K562 (cell line): ENCODE data around the gene CDCP1. TPM values are rescaled to one million over a fixed set of nuclear protein-coding genes. Genes with fewer than 3 reads are reported as not detected.

ENCODE experiments used
- ATAC-seq: fragments of 200-7000 bp; cut with Tn5 transposase; 3 replicates; pipeline ENCODE4 v1.9.1; 2020; ENCODE audit warnings: moderate library complexity
- BruUV-seq: library from RNA; stranded (reverse); fragments of 400-500 nt; replicated peaks from 2 replicates; lab custom pipeline; 2021; lab: Mats Ljungman, UMichigan
- CTCF ChIA-PET: fragments of 300-600 bp; formaldehyde crosslinking; extraction: SDS; loops from one replicate; lab custom pipeline; 2021; ENCODE audit warnings: low intra/inter-chr PET ratio; lab: Yijun Ruan, JAX
- POLR2A ChIA-PET: fragments of 300-600, 350-650 bp; sonication (Branson Sonifier 250); formaldehyde crosslinking; extraction: SDS; loops from one replicate; lab custom pipeline; 2021; ENCODE audit warnings: antibody characterized with exemption, inconsistent platforms; lab: Yijun Ruan, JAX
- DNase-seq, 4 experiments: peaks; one replicate each; pipeline versions ENCODE4 v3.0.0 to v3.0.0-alpha.2; 2011 to 2018; ENCODE audit warnings: low spot score in 3 of 4, mixed read lengths in 3 of 4; ENCODE audit errors: extremely low read depth in 1 of 4
- FAIRE-seq: peaks from 2 replicates; lab custom pipeline; 2011; peaks lifted over from hg19 to GRCh38; lab: Jason Lieb, UNC
- H2AFZ ChIP-seq: 2 replicates; pipeline ENCODE4 v1.6.0; 2011; ENCODE audit warnings: low read depth, low read length, control low read depth, inconsistent platforms
- H3K27ac ChIP-seq: fragments of 200-600 bp; 3 replicates; pipeline ENCODE4 v1.8.0; 2011; ENCODE audit warnings: low read depth, mild to moderate bottlenecking, control low read depth, inconsistent platforms, low read length, moderate library complexity, mixed read lengths; ENCODE audit errors: extremely low read depth
- H3K27me3 ChIP-seq, 2 experiments: fragments of 300-600 bp in 1 of 2; 2 replicates in 1 of 2; 3 replicates in 1 of 2; pipeline versions ENCODE4 v1.6.0 to v1.8.0; 2011; ENCODE audit warnings: inconsistent platforms in 2 of 2, low read length in 2 of 2, mild to moderate bottlenecking in 1 of 2, mixed read lengths in 1 of 2, moderate library complexity in 1 of 2; ENCODE audit not compliant: control insufficient read depth in 2 of 2, insufficient read depth in 2 of 2
- H3K36me3 ChIP-seq: fragments of 300-600 bp; 3 replicates; pipeline ENCODE4 v1.8.0; 2011; ENCODE audit warnings: mild to moderate bottlenecking, low read length, inconsistent platforms; ENCODE audit not compliant: control insufficient read depth, insufficient read depth
- H3K4me1 ChIP-seq, 2 experiments: fragments of 200-600 bp in 1 of 2; replicated peaks in 1 of 2; 2 replicates in 1 of 2; 3 replicates in 1 of 2; pipeline versions ENCODE4 v1.5.1 to v1.8.0; 2011; ENCODE audit warnings: inconsistent platforms in 2 of 2, low read length in 2 of 2, mild to moderate bottlenecking in 1 of 2, mixed read lengths in 1 of 2, moderate library complexity in 1 of 2; ENCODE audit not compliant: control insufficient read depth in 2 of 2, insufficient read depth in 2 of 2
- H3K4me2 ChIP-seq: 2 replicates; pipeline ENCODE4 v1.6.1; 2011; ENCODE audit warnings: low read length, control low read depth, inconsistent platforms, mixed read lengths; ENCODE audit not compliant: insufficient read depth
- H3K4me3 ChIP-seq: fragments of 200-600 bp; sonication (generic), shearing (Covaris generic); 2 replicates; pipeline ENCODE4 v1.5.1; 2016; ENCODE audit warnings: control low read depth, inconsistent platforms
- H3K79me2 ChIP-seq: fragments of 200-600 bp; 3 replicates; pipeline ENCODE4 v1.8.0; 2011; ENCODE audit warnings: low read length, inconsistent platforms; ENCODE audit not compliant: control insufficient read depth, insufficient read depth
- H3K9ac ChIP-seq, 2 experiments: 2 replicates each; pipeline versions ENCODE4 v1.6.0 to v1.6.1; 2011; ENCODE audit warnings: low read depth in 2 of 2, low read length in 2 of 2, control low read depth in 1 of 2, inconsistent platforms in 1 of 2, mild to moderate bottlenecking in 1 of 2, mixed read lengths in 1 of 2; ENCODE audit not compliant: insufficient read depth in 1 of 2
- H3K9me1 ChIP-seq: one replicate; pipeline ENCODE4 v1.6.0; 2011; ENCODE audit warnings: inconsistent platforms, mild to moderate bottlenecking, low read length, moderate library complexity; ENCODE audit not compliant: control insufficient read depth, insufficient read depth
- H3K9me3 ChIP-seq: replicated peaks from 2 replicates; pipeline ENCODE4 v1.5.1; 2011; ENCODE audit warnings: low read depth, low read length, inconsistent platforms; ENCODE audit not compliant: control insufficient read depth, insufficient read depth
- H4K20me1 ChIP-seq: replicated peaks from 2 replicates; pipeline ENCODE4 v1.6.1; 2011; ENCODE audit warnings: low read length, inconsistent platforms, mixed read lengths; ENCODE audit not compliant: control insufficient read depth, insufficient read depth
- ARID1B ChIP-seq: fragments of 450-650 bp; IDR thresholded peaks from 2 replicates; pipeline ENCODE4 v1.6.1; 2016; ENCODE audit warnings: antibody characterized with exemption, mild to moderate bottlenecking, inconsistent platforms
- ARID2 ChIP-seq: fragments of 450-650 bp; IDR thresholded peaks from 2 replicates; pipeline ENCODE4 v1.6.1; 2017; ENCODE audit warnings: antibody characterized with exemption, mild to moderate bottlenecking
- BRF1 ChIP-seq: IDR thresholded peaks from 3 replicates; pipeline ENCODE4 v1.6.1; 2011; ENCODE audit warnings: borderline replicate concordance, mild to moderate bottlenecking; ENCODE audit not compliant: insufficient read length; ENCODE audit errors: extremely low read depth
- IFI16 ChIP-seq: fragments of 250-450 bp; sonication (Bioruptor Pico); IDR thresholded peaks from 2 replicates; pipeline ENCODE4 v2.1.2; 2022; ENCODE audit warnings: mild to moderate bottlenecking, inconsistent platforms
- MAFG ChIP-seq: fragments of 450-650 bp; conservative IDR thresholded peaks from 2 replicates; pipeline ENCODE4 v1.6.1; 2016; ENCODE audit warnings: missing genetic modification characterization, missing compliant biosample characterization
- MAZ ChIP-seq, 2 experiments: fragments of 450-650 bp in 1 of 2; sonication (generic) in 1 of 2; formaldehyde crosslinking; IDR thresholded peaks in 1 of 2; conservative IDR thresholded peaks in 1 of 2; 2 replicates each; pipeline versions ENCODE4 v1.4.0 to v1.5.0; 2020; ENCODE audit warnings: mild to moderate bottlenecking in 1 of 2, missing genetic modification reagents in 1 of 2
- MTA2 ChIP-seq: fragments of 450-650 bp; IDR thresholded peaks from 2 replicates; pipeline ENCODE4 v1.6.1; 2016; ENCODE audit warnings: low read depth
- PRMT5 ChIP-seq: sonication (generic); formaldehyde crosslinking; IDR thresholded peaks from 2 replicates; pipeline ENCODE4 v1.5.0; 2020; ENCODE audit warnings: missing genetic modification reagents
- RAD21 ChIP-seq, 2 experiments: fragments of 250-450 bp in 1 of 2; fragments of 450-650 bp in 1 of 2; sonication (Bioruptor Pico) in 1 of 2; formaldehyde crosslinking in 1 of 2; IDR thresholded peaks in 1 of 2; conservative IDR thresholded peaks in 1 of 2; 2 replicates each; pipeline versions ENCODE4 v1.4.0 to v1.8.0; 2020 to 2022; ENCODE audit warnings: mild to moderate bottlenecking in 2 of 2, moderate library complexity in 1 of 2
- SIRT6 ChIP-seq: IDR thresholded peaks from one replicate; pipeline ENCODE4 v1.6.1; 2012; ENCODE audit warnings: low read depth, mild to moderate bottlenecking, control low read depth, inconsistent platforms, low read length, moderate library complexity
- TCF3 ChIP-seq: sonication (generic); formaldehyde crosslinking; IDR thresholded peaks from 2 replicates; pipeline ENCODE4 v1.4.0; 2020; ENCODE audit warnings: mild to moderate bottlenecking, missing genetic modification reagents
- TCFL5 ChIP-seq: fragments of 250-450 bp; sonication (Bioruptor Pico); conservative IDR thresholded peaks from 2 replicates; pipeline ENCODE4 v1.6.1; 2021; ENCODE audit warnings: mild to moderate bottlenecking, moderate library complexity, matching md5 sums
- TOE1 ChIP-seq, 2 experiments: fragments of 450-650 bp in 1 of 2; sonication (generic) in 1 of 2; formaldehyde crosslinking in 1 of 2; IDR thresholded peaks; 2 replicates each; pipeline versions ENCODE4 v1.7.1 to v1.8.0; 2016 to 2022; ENCODE audit warnings: borderline replicate concordance in 2 of 2, mild to moderate bottlenecking in 2 of 2, antibody characterized with exemption in 1 of 2, inconsistent platforms in 1 of 2, low read depth in 1 of 2, missing genetic modification reagents in 1 of 2, moderate library complexity in 1 of 2
- WHSC1 ChIP-seq: IDR thresholded peaks from one replicate; pipeline ENCODE4 v1.6.1; 2012; ENCODE audit warnings: low read length, control low read depth, inconsistent platforms
- ZEB2 ChIP-seq: fragments of 450-650 bp; IDR thresholded peaks from 2 replicates; pipeline ENCODE4 v1.6.1; 2016
- ZNF408 ChIP-seq: fragments of 250-450 bp; sonication (Bioruptor Pico); IDR thresholded peaks from 2 replicates; pipeline ENCODE4 v1.4.0; 2020; ENCODE audit warnings: low read depth, mild to moderate bottlenecking, moderate library complexity
- ZNF431 ChIP-seq: sonication (generic); formaldehyde crosslinking; IDR thresholded peaks from 2 replicates; pipeline ENCODE4 v1.8.0; 2022; ENCODE audit warnings: mild to moderate bottlenecking, missing genetic modification reagents
- ZNF699 ChIP-seq: fragments of 250-450 bp; sonication (Bioruptor Pico); IDR thresholded peaks from 2 replicates; pipeline ENCODE4 v1.8.0; 2021; ENCODE audit warnings: mild to moderate bottlenecking, moderate library complexity; ENCODE audit not compliant: insufficient replicate concordance
- ZNF707 ChIP-seq: fragments of 250-450 bp; sonication (Bioruptor Pico); conservative IDR thresholded peaks from 2 replicates; pipeline ENCODE4 v1.8.0; 2022; ENCODE audit warnings: inconsistent platforms, mild to moderate bottlenecking, moderate library complexity
- WGBS: fragments of 100-300 bp; shearing (Covaris generic); methylation state at CpG from one replicate; pipeline ENCODE4 v1.1.6; 2016; ENCODE audit warnings: low coverage, mixed read lengths; ENCODE audit not compliant: insufficient coverage; ENCODE audit errors: missing lambda C conversion rate; 5-methylcytosine and 5-hydroxymethylcytosine counted together
- in situ Hi-C: fragments of 300-500 bp; cut with MboI; formaldehyde crosslinking; loops from 4 replicates; pipeline ENCODE4 v1.15.0; 2018; ENCODE audit warnings: inconsistent platforms, mixed read lengths
- intact Hi-C: fragments of 100-400 bp; cut with micrococcal nuclease; formaldehyde crosslinking; loops from 2 replicates; pipeline ENCODE4 v1.14.2; 2022
- polyA plus RNA-seq, 8 experiments: library from polyadenylated mRNA; depleted of rRNA in 4 of 8; stranded (reverse) in 5 of 8; unstranded in 3 of 8; fragments of >200 nt; fragmentation: Nextera tagmentation in 2 of 8; fragmentation: Illumina TruSeq in 1 of 8; extraction: Ambion mirVana in 2 of 8; extraction: Trizol in 1 of 8; gene quantifications; 2 replicates each; pipeline versions ENCODE4 v1.2.1 to v1.2.3, GENCODE V29; 2011 to 2014; ENCODE audit warnings: inconsistent platforms in 1 of 8, missing spikeins in 1 of 8
- total RNA-seq, 7 experiments: library from RNA; depleted of rRNA in 6 of 7; stranded (reverse); fragments of >200 nt in 6 of 7; fragmentation: Illumina TruSeq in 2 of 7; extraction: Trizol in 2 of 7; gene quantifications; 2 replicates each; pipeline versions ENCODE4 v1.2.1 to v1.2.3, GENCODE V29; 2011 to 2021; ENCODE audit warnings: low replicate concordance in 1 of 7
- TF ChIP-seq, protein P1 (sequence below): fragments of 250-450 bp; sonication (Bioruptor Pico); IDR thresholded peaks from 2 replicates; pipeline ENCODE4 v1.4.0; 2020; ENCODE audit warnings: mild to moderate bottlenecking, moderate library complexity, borderline replicate concordance

Gene CDCP1
- total and polyA plus RNA-seq, 9 of the 15 experiments (the other 6 are each of a cell fraction or from before 2014, with no cell fraction given): 3.9 to 16.4 (median 5.2) TPM

- FAIRE-seq: peak; percentile 80
- ChIA-PET POLR2A (interaction anchor here (0.6 to 6.1 kb wide), 4 partner anchors 13 to 37 kb away, joined by 3 to 32 read pairs (median 4); no protein-coding TSS in a partner anchor), CTCF (interaction anchor here (0.6 to 1.4 kb wide), 3 partner anchors 17 to 155 kb away, joined by 3 to 4 read pairs (median 3); no protein-coding TSS in a partner anchor)
- peak overlapping the region in 1 of 2 experiments; percentile 14; a peak in 2 of 4 replicates for H3K9ac ChIP-seq
- peaks cover 21 to 74% of the 10 kb centered on the region in 2 experiments for H3K4me1 ChIP-seq
- no peaks in the 10 kb centered on the region for H3K9me3 ChIP-seq
- H4K20me1 ChIP-seq: no peaks in the 10 kb centered on the region
- H3K4me2 ChIP-seq: no peak overlapping the region
- in situ Hi-C loops (no loop called here), intact Hi-C loops (loop anchor here (1.0 to 2.0 kb wide), 3 partner anchors 15 to 116 kb away; no protein-coding TSS in a partner anchor)
- peak; percentile 58 to 89 (median 68) for DNase-seq
- WGBS: 28% methylated on average over 7 of the region's 7 CpGs
- BruUV-seq: no TSS peak
- ATAC-seq: peak; percentile 82
- H3K36me3 ChIP-seq: no peaks in the 10 kb centered on the region
- no peaks in the 10 kb centered on the region for H3K9me1 ChIP-seq
- no peak overlapping the region for H3K4me3 ChIP-seq
- H3K27me3 ChIP-seq: no peaks in the 10 kb centered on the region
- H2AFZ ChIP-seq: peak overlapping the region; percentile 48
- no peaks in the 10 kb centered on the region for H3K79me2 ChIP-seq
- H3K27ac ChIP-seq: peak overlapping the region; percentile 32; the same call in 2 of the 3 replicates
- TF ChIP-seq BRF1 (no peak), ZNF699 (CRISPR knock-in tag) (no peak), SIRT6 (no peak), TCFL5 (CRISPR knock-in tag) (no peak), WHSC1 (no peak), TOE1 (IDR thresholded peaks at IDR 0.05; ENCODE audit: borderline replicate concordance) (no peak), TOE1 (CRISPR knock-in tag; IDR thresholded peaks at IDR 0.05; ENCODE audit: borderline replicate concordance, low read depth) (no peak), ARID2 (0 out of 2 replicates have a peak, but pooled peaks have one; percentile 61), ZNF408 (CRISPR knock-in tag) (no peak), MAFG (tag) (0 out of 2 replicates have a peak, but pooled peaks have one; percentile 7), ARID1B (0 out of 2 replicates have a peak, but pooled peaks have one; percentile 3), ZNF707 (CRISPR knock-in tag) (no peak), RAD21 (CRISPR knock-in tag; conservative IDR thresholded peaks at IDR 0.05 in 1 of 2, IDR thresholded peaks at IDR 0.05 in 1 of 2) (peak; percentile 72 to 79), MAZ (CRISPR knock-in tag; conservative IDR thresholded peaks at IDR 0.05 in 1 of 2, IDR thresholded peaks at IDR 0.05 in 1 of 2) (peak in 1 of 2 experiments; percentile 28; a peak in 1 of 4 replicates), MTA2 (no peak), PRMT5 (no peak), IFI16 (no peak), ZEB2 (no peak), ZNF431 (CRISPR knock-in tag) (no peak), TCF3 (CRISPR knock-in tag) (no peak)
- TF ChIP-seq, protein P1, sequence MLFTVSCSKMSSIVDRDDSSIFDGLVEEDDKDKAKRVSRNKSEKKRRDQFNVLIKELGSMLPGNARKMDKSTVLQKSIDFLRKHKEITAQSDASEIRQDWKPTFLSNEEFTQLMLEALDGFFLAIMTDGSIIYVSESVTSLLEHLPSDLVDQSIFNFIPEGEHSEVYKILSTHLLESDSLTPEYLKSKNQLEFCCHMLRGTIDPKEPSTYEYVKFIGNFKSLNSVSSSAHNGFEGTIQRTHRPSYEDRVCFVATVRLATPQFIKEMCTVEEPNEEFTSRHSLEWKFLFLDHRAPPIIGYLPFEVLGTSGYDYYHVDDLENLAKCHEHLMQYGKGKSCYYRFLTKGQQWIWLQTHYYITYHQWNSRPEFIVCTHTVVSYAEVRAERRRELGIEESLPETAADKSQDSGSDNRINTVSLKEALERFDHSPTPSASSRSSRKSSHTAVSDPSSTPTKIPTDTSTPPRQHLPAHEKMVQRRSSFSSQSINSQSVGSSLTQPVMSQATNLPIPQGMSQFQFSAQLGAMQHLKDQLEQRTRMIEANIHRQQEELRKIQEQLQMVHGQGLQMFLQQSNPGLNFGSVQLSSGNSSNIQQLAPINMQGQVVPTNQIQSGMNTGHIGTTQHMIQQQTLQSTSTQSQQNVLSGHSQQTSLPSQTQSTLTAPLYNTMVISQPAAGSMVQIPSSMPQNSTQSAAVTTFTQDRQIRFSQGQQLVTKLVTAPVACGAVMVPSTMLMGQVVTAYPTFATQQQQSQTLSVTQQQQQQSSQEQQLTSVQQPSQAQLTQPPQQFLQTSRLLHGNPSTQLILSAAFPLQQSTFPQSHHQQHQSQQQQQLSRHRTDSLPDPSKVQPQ (CRISPR knock-in tag): no peak
Measured at GRCh38 chr3:45055411-45056143, 90.6 kb downstream of the CDCP1 start.
